Spleen (tissue), 7 donors: ENCODE results near the gene MIAT.

Experiments used
- POLR2A ChIP-seq, 3 donors: fragments of 450-650 bp; IDR thresholded peaks; one replicate each; pipeline ENCODE4 v1.5.1; 2017; ENCODE audit warnings: antibody characterized with exemption in 3 of 3, mild to moderate bottlenecking in 1 of 3
- TF ChIP-seq, protein P1 (sequence below), 11 experiments: fragments of 200-600 bp in 7 of 11; fragments of 450-650 bp in 4 of 11; sonication (generic) in 4 of 11; IDR thresholded peaks in 8 of 11; conservative IDR thresholded peaks in 3 of 11; 1 replicate in 7 of 11; 2 replicates in 4 of 11; pipeline versions ENCODE4 v1.4.0 to v1.8.0; 2016 to 2021; ENCODE audit warnings: antibody characterized with exemption in 11 of 11, inconsistent platforms in 4 of 11, mild to moderate bottlenecking in 1 of 11
- donor health status: DM: no; HTN: no; CAD: no; lungs with moderate emphysema.
- donor health status: DM: no; HTN: no; CAD: no.
- donor health status: DM: no; HTN: no; CAD: no.

DNA sequence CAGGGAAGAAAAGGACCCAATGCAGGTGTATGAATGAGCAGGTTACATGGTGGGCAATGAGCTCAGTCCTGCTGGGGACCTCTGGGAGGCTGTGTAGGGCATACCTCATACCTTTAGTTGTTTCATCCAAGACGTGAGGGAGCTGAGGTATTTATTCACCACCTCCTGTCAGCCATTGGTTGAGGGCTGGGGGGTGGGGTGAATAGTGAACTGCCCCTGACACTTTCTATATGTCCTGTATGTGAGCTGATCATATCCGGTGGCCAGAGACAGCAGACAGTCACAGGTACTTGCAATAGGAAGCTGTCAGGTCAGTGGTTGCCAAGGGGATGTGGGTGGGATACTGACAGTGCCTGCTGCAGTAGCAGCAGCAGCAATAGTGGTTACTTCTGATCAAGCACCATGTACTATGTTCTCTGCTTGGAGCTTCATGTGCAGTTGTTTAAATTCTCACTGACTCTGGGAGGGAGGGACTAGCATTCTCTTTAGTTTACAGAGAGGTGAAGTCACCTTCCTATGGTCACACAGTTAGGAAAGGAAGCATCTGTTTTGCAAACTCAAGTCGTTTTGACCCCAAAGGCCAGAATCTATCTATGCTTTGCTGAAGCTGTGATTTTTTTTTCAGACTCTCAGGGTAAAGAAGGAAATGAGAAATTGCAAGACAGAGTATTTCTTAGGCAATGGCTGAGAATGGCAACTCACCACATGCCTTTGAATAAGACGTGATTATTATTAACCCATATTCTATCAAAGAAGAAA lies 54.0 kb downstream of the MIAT start:
- TF ChIP-seq, protein P1, sequence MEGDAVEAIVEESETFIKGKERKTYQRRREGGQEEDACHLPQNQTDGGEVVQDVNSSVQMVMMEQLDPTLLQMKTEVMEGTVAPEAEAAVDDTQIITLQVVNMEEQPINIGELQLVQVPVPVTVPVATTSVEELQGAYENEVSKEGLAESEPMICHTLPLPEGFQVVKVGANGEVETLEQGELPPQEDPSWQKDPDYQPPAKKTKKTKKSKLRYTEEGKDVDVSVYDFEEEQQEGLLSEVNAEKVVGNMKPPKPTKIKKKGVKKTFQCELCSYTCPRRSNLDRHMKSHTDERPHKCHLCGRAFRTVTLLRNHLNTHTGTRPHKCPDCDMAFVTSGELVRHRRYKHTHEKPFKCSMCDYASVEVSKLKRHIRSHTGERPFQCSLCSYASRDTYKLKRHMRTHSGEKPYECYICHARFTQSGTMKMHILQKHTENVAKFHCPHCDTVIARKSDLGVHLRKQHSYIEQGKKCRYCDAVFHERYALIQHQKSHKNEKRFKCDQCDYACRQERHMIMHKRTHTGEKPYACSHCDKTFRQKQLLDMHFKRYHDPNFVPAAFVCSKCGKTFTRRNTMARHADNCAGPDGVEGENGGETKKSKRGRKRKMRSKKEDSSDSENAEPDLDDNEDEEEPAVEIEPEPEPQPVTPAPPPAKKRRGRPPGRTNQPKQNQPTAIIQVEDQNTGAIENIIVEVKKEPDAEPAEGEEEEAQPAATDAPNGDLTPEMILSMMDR (IDR thresholded peaks at IDR 0.05 in 8 of 11, conservative IDR thresholded peaks at IDR 0.05 in 3 of 11), result no peak
- TF ChIP-seq POLR2A (IDR thresholded peaks at IDR 0.05), result no peak
